SK-N-SH (cell line): ENCODE measurements around the gene EFCAB13. TPM values are rescaled to one million over a fixed set of nuclear protein-coding genes. Genes with fewer than 3 reads are reported as not detected.
A peak's percentile ranks its signal among the peaks of the same experiment; 100 is the strongest.

ENCODE experiments used
- CTCF ChIA-PET: fragments of 300-600, 350-600 bp; formaldehyde crosslinking; extraction: SDS; loops from one replicate; lab custom pipeline; 2021; lab: Yijun Ruan, JAX
- POLR2A ChIA-PET: fragments of 350-600 bp; sonication (Branson Sonifier 250); formaldehyde crosslinking; extraction: SDS; loops from one replicate; lab custom pipeline; 2020; ENCODE audit warnings: antibody characterized with exemption, inconsistent platforms; lab: Yijun Ruan, JAX
- DNase-seq: peaks from one replicate; pipeline ENCODE4 v3.0.0; 2012
- H2AFZ ChIP-seq: fragments of 200-600 bp; sonication (generic); 2 replicates; pipeline ENCODE4 v1.8.1; 2016; ENCODE audit warnings: antibody characterized with exemption, mild to moderate bottlenecking, low read depth
- H3F3A ChIP-seq: fragments of 200-600 bp; sonication (generic); replicated peaks from 2 replicates; pipeline ENCODE3; 2016; ENCODE audit warnings: antibody characterized with exemption, mild to moderate bottlenecking; ENCODE audit not compliant: insufficient read depth
- H3K27ac ChIP-seq, 2 experiments: fragments of 200-500 bp in 1 of 2; fragments of 200-600 bp in 1 of 2; sonication (Bioruptor generic) in 1 of 2; sonication (generic), shearing (Covaris generic) in 1 of 2; 2 replicates each; pipeline versions ENCODE4 v1.5.1 to v1.6.1; 2014 to 2016; ENCODE audit warnings: low read depth in 2 of 2, inconsistent platforms in 1 of 2, low read length in 1 of 2, mild to moderate bottlenecking in 1 of 2, mixed read lengths in 1 of 2
- H3K27me3 ChIP-seq: fragments of 200-600 bp; sonication (generic), shearing (Covaris generic); 2 replicates; pipeline ENCODE4 v1.6.1; 2016; ENCODE audit warnings: mixed run types; ENCODE audit not compliant: insufficient read depth
- H3K36me3 ChIP-seq, 2 experiments: fragments of 200-500 bp in 1 of 2; fragments of 200-600 bp in 1 of 2; sonication (Bioruptor generic) in 1 of 2; sonication (generic) in 1 of 2; replicated peaks in 1 of 2; 2 replicates each; pipeline versions ENCODE3 to v1.5.1; 2014 to 2016; ENCODE audit warnings: low read length in 1 of 2, mild to moderate bottlenecking in 1 of 2; ENCODE audit not compliant: insufficient read depth in 2 of 2, control insufficient read depth in 1 of 2
- H3K4me1 ChIP-seq, 2 experiments: fragments of 200-500 bp in 1 of 2; fragments of 200-600 bp in 1 of 2; sonication (Bioruptor generic) in 1 of 2; sonication (generic), shearing (Covaris generic) in 1 of 2; 2 replicates each; pipeline versions ENCODE4 v1.5.1 to v1.6.1; 2014 to 2016; ENCODE audit warnings: low read depth in 1 of 2, low read length in 1 of 2, mixed run types in 1 of 2; ENCODE audit not compliant: insufficient read depth in 2 of 2, control insufficient read depth in 1 of 2
- H3K4me2 ChIP-seq: fragments of 200-600 bp; sonication (generic), shearing (Covaris generic); 2 replicates; pipeline ENCODE4 v1.6.1; 2017; ENCODE audit warnings: mixed run types
- H3K4me3 ChIP-seq, 2 experiments: fragments of 200-500 bp in 1 of 2; fragments of 200-600 bp in 1 of 2; sonication (Bioruptor generic) in 1 of 2; sonication (generic), shearing (Covaris generic) in 1 of 2; 2 replicates each; pipeline versions ENCODE4 v1.5.1 to v1.8.1; 2014 to 2016; ENCODE audit warnings: low read depth in 2 of 2, inconsistent platforms in 1 of 2, low read length in 1 of 2, mild to moderate bottlenecking in 1 of 2, mixed read lengths in 1 of 2, moderate library complexity in 1 of 2
- H3K79me2 ChIP-seq: fragments of 200-600 bp; sonication (generic); 2 replicates; pipeline ENCODE4 v1.8.1; 2017; ENCODE audit warnings: mild to moderate bottlenecking; ENCODE audit not compliant: insufficient read depth
- H3K9ac ChIP-seq: fragments of 200-600 bp; sonication (generic); 2 replicates; pipeline ENCODE4 v1.6.1; 2017; ENCODE audit warnings: mixed run types
- H3K9me2 ChIP-seq: fragments of 200-600 bp; sonication (generic); 2 replicates; pipeline ENCODE4 v1.6.1; 2017; ENCODE audit warnings: mixed run types
- H3K9me3 ChIP-seq: fragments of 200-600 bp; sonication (generic); 2 replicates; pipeline ENCODE4 v1.6.1; 2017; ENCODE audit warnings: mixed run types, mild to moderate bottlenecking, moderate library complexity
- H4K20me1 ChIP-seq: fragments of 200-600 bp; sonication (generic); 2 replicates; pipeline ENCODE4 v1.6.1; 2017; ENCODE audit warnings: mild to moderate bottlenecking, mixed run types; ENCODE audit not compliant: insufficient read depth
- CHD2 ChIP-seq: fragments of 150-350 bp; IDR thresholded peaks from 2 replicates; pipeline ENCODE4 v1.6.1; 2018; ENCODE audit warnings: low read length; ENCODE audit not compliant: partially characterized antibody
- ELF1 ChIP-seq: IDR thresholded peaks from 2 replicates; pipeline ENCODE4 v1.4.0; 2012
- FOSL2 ChIP-seq: IDR thresholded peaks from 2 replicates; pipeline ENCODE4 v1.4.0; 2012; ENCODE audit warnings: low read depth, mild to moderate bottlenecking, moderate library complexity, borderline replicate concordance
- FOXJ3 ChIP-seq: sonication (generic); formaldehyde crosslinking; IDR thresholded peaks from 2 replicates; pipeline ENCODE4 v1.5.1; 2020; ENCODE audit warnings: mild to moderate bottlenecking, missing genetic modification reagents
- FOXM1 ChIP-seq: IDR thresholded peaks from 2 replicates; pipeline ENCODE4 v1.4.0; 2012; ENCODE audit warnings: low read depth, mild to moderate bottlenecking
- GABPA ChIP-seq: IDR thresholded peaks from 2 replicates; pipeline ENCODE4 v1.4.0; 2012; ENCODE audit warnings: low read depth, mild to moderate bottlenecking
- GATA2 ChIP-seq: sonication (generic); formaldehyde crosslinking; IDR thresholded peaks from 2 replicates; pipeline ENCODE4 v1.5.0; 2020; ENCODE audit warnings: mild to moderate bottlenecking, missing genetic modification reagents
- JUND ChIP-seq: IDR thresholded peaks from 2 replicates; pipeline ENCODE4 v1.4.0; 2012
- MEF2A ChIP-seq: IDR thresholded peaks from 2 replicates; pipeline ENCODE4 v1.4.0; 2012; ENCODE audit warnings: low read depth, borderline replicate concordance
- MXI1 ChIP-seq: IDR thresholded peaks from 2 replicates; pipeline ENCODE4 v1.6.1; 2012; ENCODE audit warnings: mild to moderate bottlenecking, low read depth, low read length, improper control_type of control experiment
- NFIC ChIP-seq: IDR thresholded peaks from 2 replicates; pipeline ENCODE4 v1.4.0; 2012; ENCODE audit warnings: borderline replicate concordance
- NRF1 ChIP-seq: IDR thresholded peaks from 2 replicates; pipeline ENCODE4 v1.6.1; 2012; ENCODE audit warnings: low read depth, mild to moderate bottlenecking, low read length
- POLR2AphosphoS5 ChIP-seq: IDR thresholded peaks from 2 replicates; pipeline ENCODE4 v1.6.1; 2012; ENCODE audit warnings: low read depth, low read length
- RCOR1 ChIP-seq: fragments of 150-350 bp; IDR thresholded peaks from 2 replicates; pipeline ENCODE4 v1.6.1; 2017; ENCODE audit warnings: antibody characterized with exemption, low read length
- RXRA ChIP-seq: IDR thresholded peaks from 2 replicates; pipeline ENCODE4 v1.4.0; 2012; ENCODE audit warnings: low read depth, mild to moderate bottlenecking, borderline replicate concordance
- TAF1 ChIP-seq: IDR thresholded peaks from 2 replicates; pipeline ENCODE4 v1.6.1; 2012; ENCODE audit warnings: low read depth, mild to moderate bottlenecking, low read length, moderate library complexity, borderline replicate concordance
- TCF12 ChIP-seq: IDR thresholded peaks from 2 replicates; pipeline ENCODE4 v1.4.0; 2012
- TEAD4 ChIP-seq: IDR thresholded peaks from 2 replicates; pipeline ENCODE4 v1.4.0; 2012; ENCODE audit warnings: mild to moderate bottlenecking, borderline replicate concordance; ENCODE audit not compliant: insufficient read depth
- USF2 ChIP-seq: fragments of 150-350 bp; IDR thresholded peaks from 2 replicates; pipeline ENCODE4 v1.6.1; 2017; ENCODE audit warnings: antibody characterized with exemption, low read length, low read depth, borderline replicate concordance
- WGBS: methylation state at CpG from one replicate; pipeline ENCODE4 v1.1.6; 2017; ENCODE audit warnings: low lambda C conversion rate; 5-methylcytosine and 5-hydroxymethylcytosine counted together
- polyA plus RNA-seq, 3 experiments: library from polyadenylated mRNA; depleted of rRNA; stranded (reverse); fragments of >200 nt; gene quantifications; 2 replicates each; pipeline ENCODE4 v1.2.3, GENCODE V29; 2012
- TF ChIP-seq, protein P1 (sequence below): fragments of 150-350 bp; IDR thresholded peaks from 2 replicates; pipeline ENCODE4 v1.6.1; 2016; ENCODE audit warnings: mild to moderate bottlenecking, low read depth, low read length
- TF ChIP-seq, protein P2 (sequence below): fragments of 200-600 bp; sonication (generic); IDR thresholded peaks from 2 replicates; pipeline ENCODE4 v1.6.1; 2017; ENCODE audit warnings: antibody characterized with exemption, mild to moderate bottlenecking, moderate library complexity
- TF ChIP-seq, protein P3 (sequence below): IDR thresholded peaks from 2 replicates; pipeline ENCODE4; 2012
- TF ChIP-seq, protein P4 (sequence below): IDR thresholded peaks from 2 replicates; pipeline ENCODE4 v1.4.0; 2012; ENCODE audit warnings: low read depth

The EFCAB13 gene, protein sequence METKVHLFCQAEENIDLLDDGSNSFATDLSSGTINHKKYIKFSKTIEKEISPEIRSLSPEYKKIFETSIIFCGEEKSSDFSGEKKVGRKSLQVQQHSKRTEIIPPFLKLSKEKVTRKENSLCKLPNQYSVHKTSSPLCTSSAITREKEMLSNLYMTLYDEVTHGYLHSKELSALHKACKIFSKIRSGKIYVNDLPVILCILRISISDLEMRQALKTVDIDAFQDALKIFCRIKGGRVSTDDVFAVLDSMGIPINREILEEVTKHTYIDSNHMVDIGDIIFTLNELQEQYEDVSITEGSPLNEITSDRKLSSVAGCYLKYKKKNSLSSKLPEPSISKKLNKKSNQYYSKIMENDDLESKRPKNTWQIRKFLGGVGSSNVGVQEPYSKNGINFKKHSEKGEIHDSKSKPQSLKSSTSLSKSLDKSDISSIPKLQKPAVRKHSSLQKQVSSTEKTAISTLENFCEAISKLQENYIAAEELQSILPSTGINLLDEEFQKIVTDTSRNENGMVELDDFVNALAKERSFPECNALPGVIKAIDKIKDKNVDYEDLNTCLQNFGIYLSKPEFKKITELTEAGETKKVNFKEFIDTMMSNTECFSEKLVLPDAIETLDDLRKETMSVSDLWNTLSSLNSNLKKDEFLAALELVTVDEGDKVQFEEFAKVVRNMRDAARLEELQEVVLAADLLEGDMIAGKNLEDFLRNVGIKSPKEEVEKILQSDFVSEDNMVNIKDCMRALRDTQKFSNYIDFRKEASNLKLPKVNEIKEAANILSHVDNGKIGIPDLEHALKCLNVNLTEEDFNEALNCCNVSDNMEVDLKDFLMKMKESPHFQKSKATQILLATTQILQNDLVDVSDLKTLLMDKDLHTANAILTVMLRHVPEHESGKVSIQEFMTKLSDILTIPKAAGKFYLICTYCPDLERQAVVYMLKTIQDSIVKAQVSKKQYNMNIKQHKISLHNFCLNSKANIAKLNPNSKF
- polyA plus RNA-seq (2012; rRNA removed) = 0.16 and 0.36 TPM in 2 replicates
- polyA plus RNA-seq (2012; cell fraction: cytosol; rRNA removed) = 0.09 and 0.28 TPM in 2 replicates
- 0.21 and 0.45 TPM in 2 replicates for polyA plus RNA-seq (2012; cell fraction: nucleus; rRNA removed)

DNA sequence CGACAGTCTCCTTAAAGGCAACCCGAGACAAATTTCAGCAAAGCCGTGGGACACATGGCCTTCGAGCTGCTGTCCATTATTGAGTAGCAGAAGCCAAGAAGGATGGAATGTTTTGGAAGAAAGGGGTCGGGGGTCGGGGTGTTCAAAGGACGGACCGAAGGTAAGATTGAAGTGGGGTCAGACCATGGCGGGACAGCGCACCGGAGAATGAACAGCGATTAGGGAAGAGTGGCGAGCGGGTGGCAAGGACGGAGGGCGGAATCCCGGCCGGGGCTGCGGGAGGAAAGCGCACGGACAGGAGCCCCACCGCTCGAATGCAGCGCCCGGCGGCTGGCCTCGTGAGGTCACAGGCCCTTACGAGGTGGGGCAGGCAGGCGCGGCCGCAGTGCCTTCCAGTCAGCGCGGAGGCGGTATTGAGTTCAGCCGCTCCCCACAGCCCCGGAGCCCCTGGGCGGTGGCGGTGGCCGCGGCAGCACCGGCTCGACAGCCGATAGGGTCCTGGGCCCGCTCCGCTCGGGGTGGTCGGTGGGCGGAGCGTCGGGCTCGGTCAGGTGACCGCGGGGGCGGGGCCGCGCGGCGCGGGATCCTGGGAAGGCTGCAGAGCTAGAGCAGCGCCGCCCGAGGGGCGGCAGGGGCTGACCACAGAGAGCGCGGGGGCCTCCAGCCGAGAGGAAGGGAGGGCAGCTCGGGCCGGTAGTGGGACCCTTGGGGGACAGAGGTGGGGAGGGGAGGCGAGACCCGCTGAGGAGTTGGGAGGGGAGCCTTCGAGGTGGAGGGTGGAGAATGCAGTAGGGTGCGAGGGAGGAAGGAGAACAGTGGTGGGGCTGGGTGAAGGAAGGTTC lies at the start of gene EFCAB13:
Gene EFCAB13, plus strand, starts transcription at position 574 of the 842 bp plus-strand sequence. CDS start 4,399 bp downstream, outside the sequence.
- Histone ChIP-seq H3K4me1 (peaks cover 0 to 6% of the 10 kb centered on the region in 2 experiments; a peak in 1 of 4 replicates), H3K79me2 (no peaks in the 10 kb centered on the region), H3K9ac (peak within 1 kb of the TSS; percentile 56), H3K27me3 (no peaks in the 10 kb centered on the region), H3K4me3 (peak within 1 kb of the TSS; percentile 57 to 62), H3K9me3 (peaks cover 17% of the 10 kb centered on the region), H3K4me2 (peak within 1 kb of the TSS; percentile 56), H3K36me3 (peaks cover 0 to 3% of the 10 kb centered on the region in 2 experiments), H2AFZ (peak within 1 kb of the TSS; percentile 90), H3K27ac (peak within 1 kb of the TSS in 1 of 2 experiments; percentile 23; a peak in 1 of 4 replicates), H3K9me2 (no peaks in the 10 kb centered on the region), H3F3A (no peaks in the 10 kb centered on the region), H4K20me1 (no peaks in the 10 kb centered on the region)
- POLR2A ChIA-PET = interaction anchor here (0.7 to 1.3 kb wide), 3 partner anchors 49 to 326 kb away, joined by 3 to 9 read pairs (median 4); partner anchors contain the start of gene KPNB1
- 4% methylated on average over 61 of the region's 72 CpGs for WGBS
- CTCF ChIA-PET = interaction anchor here (1.0 to 2.2 kb wide), 6 partner anchors 8 to 100 kb away, joined by 3 to 9 read pairs (median 4); no protein-coding TSS in a partner anchor
- peak; percentile 99 for DNase-seq
- TF ChIP-seq TCF12 = no peak
- TF ChIP-seq TEAD4 = no peak
- TF ChIP-seq NRF1 = no peak
- TF ChIP-seq USF2 = peak; percentile 71
- TF ChIP-seq RXRA = no peak
- TF ChIP-seq MEF2A = no peak
- TF ChIP-seq TAF1 = peak; percentile 60; the same call in 1 of the 2 replicates
- TF ChIP-seq MXI1 = peak; percentile 88
- 0 out of 2 replicates have a peak, but pooled peaks have one; percentile 15 for TF ChIP-seq RCOR1
- TF ChIP-seq NFIC = no peak
- TF ChIP-seq FOXJ3 (CRISPR knock-in tag) = no peak
- TF ChIP-seq CHD2 = no peak
- no peak for TF ChIP-seq JUND
- TF ChIP-seq, protein P1, sequence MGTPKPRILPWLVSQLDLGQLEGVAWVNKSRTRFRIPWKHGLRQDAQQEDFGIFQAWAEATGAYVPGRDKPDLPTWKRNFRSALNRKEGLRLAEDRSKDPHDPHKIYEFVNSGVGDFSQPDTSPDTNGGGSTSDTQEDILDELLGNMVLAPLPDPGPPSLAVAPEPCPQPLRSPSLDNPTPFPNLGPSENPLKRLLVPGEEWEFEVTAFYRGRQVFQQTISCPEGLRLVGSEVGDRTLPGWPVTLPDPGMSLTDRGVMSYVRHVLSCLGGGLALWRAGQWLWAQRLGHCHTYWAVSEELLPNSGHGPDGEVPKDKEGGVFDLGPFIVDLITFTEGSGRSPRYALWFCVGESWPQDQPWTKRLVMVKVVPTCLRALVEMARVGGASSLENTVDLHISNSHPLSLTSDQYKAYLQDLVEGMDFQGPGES = no peak
- TF ChIP-seq GATA2 (CRISPR knock-in tag) = no peak
- no peak for TF ChIP-seq FOSL2
- peak; percentile 68 for TF ChIP-seq POLR2AphosphoS5
- TF ChIP-seq FOXM1 = no peak
- TF ChIP-seq, protein P2, sequence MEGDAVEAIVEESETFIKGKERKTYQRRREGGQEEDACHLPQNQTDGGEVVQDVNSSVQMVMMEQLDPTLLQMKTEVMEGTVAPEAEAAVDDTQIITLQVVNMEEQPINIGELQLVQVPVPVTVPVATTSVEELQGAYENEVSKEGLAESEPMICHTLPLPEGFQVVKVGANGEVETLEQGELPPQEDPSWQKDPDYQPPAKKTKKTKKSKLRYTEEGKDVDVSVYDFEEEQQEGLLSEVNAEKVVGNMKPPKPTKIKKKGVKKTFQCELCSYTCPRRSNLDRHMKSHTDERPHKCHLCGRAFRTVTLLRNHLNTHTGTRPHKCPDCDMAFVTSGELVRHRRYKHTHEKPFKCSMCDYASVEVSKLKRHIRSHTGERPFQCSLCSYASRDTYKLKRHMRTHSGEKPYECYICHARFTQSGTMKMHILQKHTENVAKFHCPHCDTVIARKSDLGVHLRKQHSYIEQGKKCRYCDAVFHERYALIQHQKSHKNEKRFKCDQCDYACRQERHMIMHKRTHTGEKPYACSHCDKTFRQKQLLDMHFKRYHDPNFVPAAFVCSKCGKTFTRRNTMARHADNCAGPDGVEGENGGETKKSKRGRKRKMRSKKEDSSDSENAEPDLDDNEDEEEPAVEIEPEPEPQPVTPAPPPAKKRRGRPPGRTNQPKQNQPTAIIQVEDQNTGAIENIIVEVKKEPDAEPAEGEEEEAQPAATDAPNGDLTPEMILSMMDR = 0 out of 2 replicates have a peak, but pooled peaks have one; percentile 17
- TF ChIP-seq, protein P3, sequence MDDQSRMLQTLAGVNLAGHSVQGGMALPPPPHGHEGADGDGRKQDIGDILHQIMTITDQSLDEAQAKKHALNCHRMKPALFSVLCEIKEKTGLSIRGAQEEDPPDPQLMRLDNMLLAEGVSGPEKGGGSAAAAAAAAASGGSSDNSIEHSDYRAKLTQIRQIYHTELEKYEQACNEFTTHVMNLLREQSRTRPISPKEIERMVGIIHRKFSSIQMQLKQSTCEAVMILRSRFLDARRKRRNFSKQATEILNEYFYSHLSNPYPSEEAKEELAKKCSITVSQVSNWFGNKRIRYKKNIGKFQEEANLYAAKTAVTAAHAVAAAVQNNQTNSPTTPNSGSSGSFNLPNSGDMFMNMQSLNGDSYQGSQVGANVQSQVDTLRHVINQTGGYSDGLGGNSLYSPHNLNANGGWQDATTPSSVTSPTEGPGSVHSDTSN = no peak
- TF ChIP-seq ELF1 = no peak
- TF ChIP-seq, protein P4, sequence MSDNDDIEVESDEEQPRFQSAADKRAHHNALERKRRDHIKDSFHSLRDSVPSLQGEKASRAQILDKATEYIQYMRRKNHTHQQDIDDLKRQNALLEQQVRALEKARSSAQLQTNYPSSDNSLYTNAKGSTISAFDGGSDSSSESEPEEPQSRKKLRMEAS = peak; percentile 85; the same call in 1 of the 2 replicates
- no peak for TF ChIP-seq GABPA
